ENCODE measurements around the gene LRCH1. TPM values are rescaled to one million over a fixed set of nuclear protein-coding genes. Genes with fewer than 3 reads are reported as not detected.

Gene LRCH1
- total RNA-seq, 1 donor from 2014 or later = 29.6 TPM

GRCh38 chr13:46637213-46637612 is 84.2 kb downstream of the LRCH1 start:
- peaks cover 68% of the 10 kb centered on the region for H3K4me1 Mint-ChIP-seq

GRCh38 chr13:46638262-46638661 is 85.3 kb downstream of the LRCH1 start:
- no peak overlapping the region for H3K4me3 Mint-ChIP-seq
- no peak for DNase-seq (ENCODE audit: low spot score in 2 of 2, unreplicated experiment in 2 of 2)
- peaks cover 3% of the 10 kb centered on the region for H3K36me3 Mint-ChIP-seq
- no peaks in the 10 kb centered on the region for H3K9me3 Mint-ChIP-seq
- H3K27me3 Mint-ChIP-seq (ENCODE audit: low read depth) = no peaks in the 10 kb centered on the region
- peaks cover 69% of the 10 kb centered on the region for H3K4me1 Mint-ChIP-seq
- TF ChIP-seq, protein P1, sequence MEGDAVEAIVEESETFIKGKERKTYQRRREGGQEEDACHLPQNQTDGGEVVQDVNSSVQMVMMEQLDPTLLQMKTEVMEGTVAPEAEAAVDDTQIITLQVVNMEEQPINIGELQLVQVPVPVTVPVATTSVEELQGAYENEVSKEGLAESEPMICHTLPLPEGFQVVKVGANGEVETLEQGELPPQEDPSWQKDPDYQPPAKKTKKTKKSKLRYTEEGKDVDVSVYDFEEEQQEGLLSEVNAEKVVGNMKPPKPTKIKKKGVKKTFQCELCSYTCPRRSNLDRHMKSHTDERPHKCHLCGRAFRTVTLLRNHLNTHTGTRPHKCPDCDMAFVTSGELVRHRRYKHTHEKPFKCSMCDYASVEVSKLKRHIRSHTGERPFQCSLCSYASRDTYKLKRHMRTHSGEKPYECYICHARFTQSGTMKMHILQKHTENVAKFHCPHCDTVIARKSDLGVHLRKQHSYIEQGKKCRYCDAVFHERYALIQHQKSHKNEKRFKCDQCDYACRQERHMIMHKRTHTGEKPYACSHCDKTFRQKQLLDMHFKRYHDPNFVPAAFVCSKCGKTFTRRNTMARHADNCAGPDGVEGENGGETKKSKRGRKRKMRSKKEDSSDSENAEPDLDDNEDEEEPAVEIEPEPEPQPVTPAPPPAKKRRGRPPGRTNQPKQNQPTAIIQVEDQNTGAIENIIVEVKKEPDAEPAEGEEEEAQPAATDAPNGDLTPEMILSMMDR (IDR thresholded peaks at IDR 0.05; ENCODE audit: unreplicated experiment) = no peak
- peak overlapping the region; percentile 23 for H3K27ac Mint-ChIP-seq

More at GRCh38 chr13:46637213-46637612, 84.2 kb downstream of the LRCH1 start:
- Mint-ChIP-seq H3K36me3 (peaks cover 3% of the 10 kb centered on the region), H3K27me3 (ENCODE audit: low read depth) (no peaks in the 10 kb centered on the region), H3K27ac (no peak overlapping the region), H3K4me3 (no peak overlapping the region), H3K9me3 (no peaks in the 10 kb centered on the region)
- TF ChIP-seq, protein P1 (IDR thresholded peaks at IDR 0.05; ENCODE audit: unreplicated experiment) = no peak
- DNase-seq (ENCODE audit: low spot score in 2 of 2, unreplicated experiment in 2 of 2) = no peak

- no peak for DNase-seq (ENCODE audit: low spot score in 2 of 2, unreplicated experiment in 2 of 2)
- peak overlapping the region; percentile 14 for H3K27ac Mint-ChIP-seq
- peaks cover 3% of the 10 kb centered on the region for H3K36me3 Mint-ChIP-seq
- peaks cover 72% of the 10 kb centered on the region for H3K4me1 Mint-ChIP-seq
- TF ChIP-seq, protein P1 (IDR thresholded peaks at IDR 0.05; ENCODE audit: unreplicated experiment) = no peak
- no peak overlapping the region for H3K4me3 Mint-ChIP-seq
- H3K9me3 Mint-ChIP-seq = no peaks in the 10 kb centered on the region
- H3K27me3 Mint-ChIP-seq (ENCODE audit: low read depth) = no peaks in the 10 kb centered on the region
These were observed 86.3 kb downstream of the LRCH1 start for GRCh38 chr13:46639033-46639981.

DNA sequence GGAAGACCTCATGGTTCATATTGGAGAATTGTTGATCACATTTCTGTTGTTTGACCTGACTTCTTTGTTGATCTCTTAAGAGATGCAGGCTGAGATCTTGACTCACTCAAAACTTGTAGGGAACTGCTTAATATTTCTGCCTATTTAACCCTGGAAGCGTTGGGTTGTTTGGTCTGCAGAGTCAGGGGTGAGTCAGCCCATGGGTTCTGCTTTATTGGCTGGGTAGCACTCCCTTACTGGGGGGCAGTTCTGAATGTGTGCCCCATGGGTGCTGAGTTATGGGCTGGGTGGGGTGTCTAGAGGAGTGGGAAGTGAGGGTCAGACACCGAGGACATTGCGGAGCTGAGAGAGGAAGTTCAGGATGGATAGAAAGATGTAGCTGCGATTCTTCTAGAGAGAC is 87.9 kb downstream of the LRCH1 start:
- no peak overlapping the region for H3K27ac Mint-ChIP-seq

GRCh38 chr13:46641274-46642081 is 88.5 kb downstream of the LRCH1 start:
- H3K4me1 Mint-ChIP-seq = peaks cover 69% of the 10 kb centered on the region
- H3K9me3 Mint-ChIP-seq = no peaks in the 10 kb centered on the region
- no peak overlapping the region for H3K27ac Mint-ChIP-seq
- no peak for DNase-seq (ENCODE audit: low spot score in 2 of 2, unreplicated experiment in 2 of 2)
- no peaks in the 10 kb centered on the region for H3K36me3 Mint-ChIP-seq
- H3K4me3 Mint-ChIP-seq = no peak overlapping the region
- TF ChIP-seq, protein P1 (IDR thresholded peaks at IDR 0.05; ENCODE audit: unreplicated experiment) = no peak
- H3K27me3 Mint-ChIP-seq (ENCODE audit: low read depth) = no peaks in the 10 kb centered on the region

More for the DNA sequence above, 87.9 kb downstream of the LRCH1 start:
- TF ChIP-seq, protein P1 (IDR thresholded peaks at IDR 0.05; ENCODE audit: unreplicated experiment) = no peak
- DNase-seq (ENCODE audit: low spot score in 2 of 2, unreplicated experiment in 2 of 2) = no peak
- no peak overlapping the region for H3K4me3 Mint-ChIP-seq
- H3K27me3 Mint-ChIP-seq (ENCODE audit: low read depth) = no peaks in the 10 kb centered on the region
- H3K4me1 Mint-ChIP-seq = peaks cover 70% of the 10 kb centered on the region
- no peaks in the 10 kb centered on the region for H3K9me3 Mint-ChIP-seq
- H3K36me3 Mint-ChIP-seq = peaks cover under 1% of the 10 kb centered on the region
